GM03348 (cell line): ENCODE data around the gene USP14.

ENCODE experiments used
- DNase-seq: peaks from one replicate; pipeline ENCODE4 v3.0.0; 2012; ENCODE audit warnings: low spot score

Gene USP14

DNA sequence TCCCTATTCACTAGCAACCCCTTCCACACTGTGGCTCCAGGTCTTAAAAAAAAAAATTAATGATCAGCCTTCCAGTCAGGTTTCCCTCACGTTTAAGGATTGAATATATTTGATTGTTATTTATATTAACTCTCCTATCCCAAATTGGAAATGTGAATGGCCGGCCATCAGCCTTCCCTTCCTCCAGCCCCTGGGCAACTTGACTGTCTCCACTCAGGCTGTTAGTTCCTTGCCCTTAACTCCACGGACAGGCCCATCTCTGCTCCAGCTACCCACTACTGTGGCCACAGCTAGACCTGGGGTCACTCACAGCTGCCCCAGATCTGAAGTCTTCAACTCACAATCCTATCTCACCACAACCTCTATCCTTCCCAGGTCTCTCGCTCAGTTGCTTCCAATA, 69.5 kb downstream of the USP14 start:
- DNase-seq = no peak

DNA sequence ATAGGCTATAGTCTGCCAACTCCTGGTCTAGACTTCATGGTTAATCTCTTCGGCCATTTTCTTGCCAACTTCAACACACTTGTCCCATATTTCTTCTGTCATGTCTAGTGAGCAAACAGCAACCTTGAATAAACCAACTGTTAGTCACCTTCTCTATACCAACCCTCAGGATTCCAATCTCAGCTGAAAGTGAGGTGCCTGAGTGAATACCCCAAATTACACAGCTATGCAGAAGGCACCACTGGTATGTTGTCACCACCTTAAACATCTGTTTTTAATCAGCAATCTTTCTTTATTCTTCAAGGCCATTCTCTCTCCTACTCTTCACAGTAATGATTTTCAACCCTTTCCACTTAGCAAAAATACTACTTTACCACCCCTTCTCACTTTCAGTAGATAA, 70.2 kb downstream of the USP14 start:
- DNase-seq = peak; percentile 37

DNA sequence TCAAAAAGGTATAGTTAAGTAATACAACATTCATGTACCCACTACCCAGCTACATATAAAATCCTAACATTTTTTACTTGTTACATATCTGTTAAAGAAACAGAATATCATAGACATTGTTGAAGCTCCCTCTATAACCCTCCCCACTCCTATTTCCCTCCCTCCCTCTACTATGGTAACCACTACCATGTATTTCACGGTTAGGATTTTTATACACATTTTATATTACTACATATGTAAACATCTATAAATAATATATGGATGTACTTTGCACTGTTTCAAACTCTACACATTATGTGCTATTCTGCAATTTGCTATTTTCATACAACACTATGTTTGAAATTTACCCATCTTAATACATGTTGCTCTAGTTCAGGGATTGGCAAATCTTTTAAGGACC, 73.2 kb downstream of the USP14 start:
- DNase-seq = no peak

DNA sequence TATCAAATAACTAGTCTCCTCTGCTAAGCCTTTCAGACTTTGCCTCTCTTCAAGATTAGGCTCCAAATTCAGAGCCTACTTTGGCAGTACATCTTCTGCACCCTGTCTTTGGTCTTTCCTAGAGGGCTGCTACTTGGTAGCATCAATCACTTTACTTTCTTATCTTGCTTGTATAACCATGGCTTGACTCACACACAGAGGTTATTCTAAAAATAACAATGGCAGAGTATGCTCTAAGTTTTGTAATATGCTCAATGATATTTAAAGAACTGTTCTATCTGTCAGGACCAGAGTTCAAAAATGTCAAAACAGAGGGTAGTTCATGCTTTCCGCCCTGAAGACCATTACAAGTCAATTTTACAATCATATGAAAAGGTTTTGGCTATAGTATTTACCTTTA, 81.8 kb downstream of the USP14 start:
- no peak for DNase-seq

DNA sequence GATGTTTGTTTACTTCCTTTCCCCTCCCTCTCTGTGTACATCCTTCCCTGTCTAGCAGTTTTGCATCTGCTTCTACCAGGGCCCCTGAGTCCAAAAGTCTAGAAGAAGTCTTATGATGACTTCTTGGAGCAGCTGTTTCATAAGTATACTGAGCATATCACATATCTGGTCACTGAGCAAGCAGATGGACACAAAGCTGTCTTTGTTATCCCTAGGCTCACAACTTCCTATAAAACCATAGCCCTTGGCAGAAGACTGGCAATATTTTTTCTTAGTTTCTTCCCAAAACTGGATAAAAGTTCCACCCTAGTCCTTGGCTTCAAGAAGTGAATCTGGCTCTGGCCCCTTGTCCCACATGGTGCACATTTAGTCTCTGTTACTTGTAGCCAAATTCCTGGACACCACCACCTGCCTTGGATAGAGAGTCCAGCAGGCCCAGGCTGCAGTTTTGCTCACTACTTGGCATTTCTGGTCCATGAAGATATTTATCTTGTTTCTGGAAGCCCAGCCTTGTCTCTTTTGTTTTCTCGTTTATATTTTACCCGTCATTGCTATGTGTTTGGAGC, 87.0 kb downstream of the USP14 start:
- no peak for DNase-seq

DNA sequence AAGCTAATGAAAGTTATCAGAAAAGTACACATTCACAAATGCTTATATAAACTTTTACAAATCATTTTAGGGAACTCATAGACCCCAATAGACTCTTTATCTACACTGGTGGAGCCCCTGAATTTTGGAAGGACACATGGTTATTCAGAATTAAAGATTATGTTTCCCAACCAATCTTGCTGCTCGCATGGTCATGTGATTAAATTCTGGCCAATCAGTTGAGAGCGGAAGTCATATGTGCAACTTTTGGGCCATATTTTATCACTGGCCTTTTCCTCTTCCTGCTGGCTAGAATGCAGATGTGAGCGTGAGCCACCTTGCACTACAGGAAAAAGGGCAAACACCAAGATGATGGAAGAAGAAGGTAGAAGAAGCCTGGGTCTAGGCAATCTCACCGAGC, 89.7 kb downstream of the USP14 start:
- no peak for DNase-seq

DNA sequence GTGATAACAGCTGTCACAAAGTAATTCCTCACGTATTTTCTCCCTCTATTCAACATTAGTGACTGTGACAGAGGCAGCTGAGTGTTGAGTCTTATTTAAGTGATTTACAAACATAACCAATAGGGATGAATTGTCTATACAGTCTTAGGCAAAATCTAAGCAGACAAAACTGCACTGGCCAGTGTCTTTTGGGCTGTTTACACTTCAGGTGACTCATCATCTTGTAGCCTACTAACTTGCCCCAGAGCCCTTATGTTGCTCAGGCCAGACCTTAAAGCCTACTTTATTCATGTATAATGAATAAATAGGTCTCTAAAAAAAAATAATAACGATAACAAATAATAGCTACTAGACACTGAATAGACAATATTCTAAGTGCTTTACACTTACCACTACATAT, 92.3 kb downstream of the USP14 start:
- DNase-seq = no peak

DNA sequence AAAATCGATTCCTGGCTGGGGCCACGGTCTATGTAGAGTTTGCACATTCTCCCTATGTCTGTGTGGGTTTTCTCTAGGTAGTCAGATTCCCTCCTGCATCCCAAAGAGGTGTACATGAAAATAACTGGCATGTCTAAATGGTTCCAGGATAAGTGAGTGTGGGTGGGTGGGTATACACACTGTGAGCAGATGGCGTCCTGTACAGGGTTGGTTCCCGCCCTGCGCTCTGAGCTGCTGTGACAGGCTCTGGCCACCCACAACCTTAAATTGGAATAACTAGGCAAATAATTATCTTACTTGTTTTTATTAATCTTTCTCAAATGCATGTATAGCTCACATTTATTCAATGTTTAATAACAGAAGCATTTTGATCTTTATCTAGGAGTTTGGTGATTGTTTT, 93.2 kb downstream of the USP14 start:
- no peak for DNase-seq

DNA sequence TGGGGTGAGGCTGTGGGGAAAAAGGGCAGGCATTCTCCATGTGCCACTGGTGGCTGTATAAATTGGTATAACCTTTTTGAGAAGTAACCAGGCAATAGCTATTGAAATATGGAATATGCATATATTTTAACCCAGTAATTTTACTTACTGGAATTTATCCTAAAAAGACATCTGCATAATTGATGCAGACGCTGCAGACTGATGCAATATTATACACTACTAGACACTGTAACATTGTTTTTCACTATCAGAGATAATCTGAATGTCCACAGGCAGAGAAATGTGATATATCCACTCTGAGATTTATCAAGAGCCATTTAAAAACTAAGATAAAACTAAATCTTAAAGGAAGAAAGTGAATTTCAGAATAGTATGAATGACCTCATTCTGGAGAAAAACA, 94.8 kb downstream of the USP14 start:
- DNase-seq = no peak

DNA sequence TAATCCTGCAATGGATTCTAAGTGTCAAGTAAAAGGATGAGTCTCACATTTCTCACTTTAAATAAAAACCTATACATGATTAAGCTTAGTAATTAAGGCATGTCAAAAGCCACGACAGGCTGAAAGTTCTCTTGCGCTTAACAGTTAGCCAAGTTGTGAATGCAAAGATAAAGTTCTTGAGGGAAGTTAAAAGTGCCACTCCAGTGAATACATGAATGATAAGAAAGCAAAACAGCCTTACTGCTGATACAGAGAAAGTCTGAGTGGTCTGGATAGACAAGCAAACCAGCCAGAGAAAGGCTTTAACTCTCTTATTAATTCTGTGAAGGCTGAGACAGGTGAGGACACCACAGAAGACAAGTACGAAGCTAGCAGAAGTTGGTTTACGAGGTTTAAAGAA, 96.8 kb downstream of the USP14 start:
- DNase-seq = no peak

DNA sequence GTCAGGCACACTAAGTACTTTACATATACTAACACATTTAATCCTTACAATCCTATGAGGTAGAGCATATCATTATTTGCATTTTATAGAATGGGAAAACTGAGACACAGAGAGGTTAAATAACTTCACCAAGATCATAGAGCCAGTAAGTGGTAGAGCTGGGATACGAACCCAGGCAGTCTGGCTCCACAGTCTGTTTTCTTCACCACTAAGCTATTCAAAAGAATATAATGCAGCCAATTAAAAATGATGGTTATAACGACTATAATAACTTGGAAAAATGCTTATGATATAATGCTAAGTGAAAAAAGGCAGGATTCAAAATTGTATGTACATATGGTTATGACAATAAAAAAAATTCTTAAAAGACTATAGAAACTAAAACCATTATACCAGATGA, 102.2 kb downstream of the USP14 start:
- no peak for DNase-seq

DNA sequence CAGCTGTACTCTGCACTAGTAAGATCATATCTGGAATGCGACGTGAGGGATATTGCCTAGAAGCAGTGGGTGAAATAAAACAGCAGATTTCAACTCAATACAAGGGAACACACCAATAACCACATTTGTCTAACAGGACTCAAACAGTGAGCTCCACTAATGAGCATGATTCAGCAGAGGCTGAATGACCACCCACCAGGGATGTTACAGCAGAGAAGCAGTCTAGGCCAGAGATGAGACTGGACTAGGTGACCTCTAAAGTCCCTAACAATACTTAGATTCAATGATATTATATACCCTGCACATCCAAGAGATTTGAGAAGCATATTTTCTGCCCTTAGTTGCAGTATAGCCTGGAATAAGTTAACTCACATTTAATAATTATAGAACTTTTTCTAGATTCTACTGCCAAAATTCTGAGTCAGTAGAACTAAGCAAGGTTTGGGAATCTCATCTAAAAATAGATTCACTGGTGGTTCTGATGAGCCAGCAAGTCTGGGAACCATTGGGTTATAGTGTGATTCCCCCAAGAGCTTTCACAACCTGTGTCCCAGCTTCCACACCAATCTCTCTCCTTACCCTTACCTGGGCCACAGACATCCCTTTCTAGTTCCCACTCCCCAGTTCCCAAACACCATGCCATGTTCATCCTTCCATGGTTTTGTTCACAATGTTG, 103.2 kb downstream of the USP14 start:
- DNase-seq = peak; percentile 37
